Neural crest cell (in vitro differentiated cells): ENCODE measurements around the gene GSK3B. TPM values are rescaled to one million over a fixed set of nuclear protein-coding genes. Genes with fewer than 3 reads are reported as not detected.

ENCODE experiments used
- DNase-seq: peaks from one replicate; pipeline ENCODE4 v3.0.0; 2021; ENCODE audit warnings: low read depth, mixed read lengths, low spot score
- H3K27ac Mint-ChIP-seq: one replicate; pipeline ENCODE4 v1.8.0; 2021; ENCODE audit warnings: mild to moderate bottlenecking, mixed read lengths; ENCODE audit not compliant: unreplicated experiment
- H3K27me3 Mint-ChIP-seq: 2 replicates; pipeline ENCODE4 v1.8.0; 2021; ENCODE audit warnings: low read depth, mild to moderate bottlenecking, mixed read lengths
- H3K36me3 Mint-ChIP-seq: 2 replicates; pipeline ENCODE4 v1.8.0; 2021; ENCODE audit warnings: low read depth, mild to moderate bottlenecking, mixed read lengths
- H3K4me1 Mint-ChIP-seq: 2 replicates; pipeline ENCODE4 v1.8.0; 2021; ENCODE audit warnings: mixed read lengths
- H3K4me3 Mint-ChIP-seq: one replicate; pipeline ENCODE4 v1.8.0; 2021; ENCODE audit warnings: mild to moderate bottlenecking, mixed read lengths
- H3K9me3 Mint-ChIP-seq: 2 replicates; pipeline ENCODE4 v1.8.0; 2021; ENCODE audit warnings: mixed read lengths
- total RNA-seq: library from RNA; stranded (reverse); gene quantifications from 2 replicates; pipeline ENCODE4 v1.2.1, GENCODE V29; 2021
- TF ChIP-seq, protein P1 (sequence below): fragments of 200-600 bp; sonication (generic); conservative IDR thresholded peaks from 2 replicates; pipeline ENCODE4 v1.5.0; 2021; ENCODE audit warnings: antibody characterized with exemption, mild to moderate bottlenecking

The GSK3B gene
- total RNA-seq, 1 donor from 2014 or later, result 81.5 TPM

- DNase-seq, result no peak
- Mint-ChIP-seq H3K36me3 (no peaks in the 10 kb centered on the region), H3K4me1 (peaks cover 18% of the 10 kb centered on the region), H3K4me3 (no peak overlapping the region), H3K27me3 (peaks cover 4% of the 10 kb centered on the region), H3K9me3 (no peaks in the 10 kb centered on the region), H3K27ac (no peak overlapping the region)
- TF ChIP-seq, protein P1, sequence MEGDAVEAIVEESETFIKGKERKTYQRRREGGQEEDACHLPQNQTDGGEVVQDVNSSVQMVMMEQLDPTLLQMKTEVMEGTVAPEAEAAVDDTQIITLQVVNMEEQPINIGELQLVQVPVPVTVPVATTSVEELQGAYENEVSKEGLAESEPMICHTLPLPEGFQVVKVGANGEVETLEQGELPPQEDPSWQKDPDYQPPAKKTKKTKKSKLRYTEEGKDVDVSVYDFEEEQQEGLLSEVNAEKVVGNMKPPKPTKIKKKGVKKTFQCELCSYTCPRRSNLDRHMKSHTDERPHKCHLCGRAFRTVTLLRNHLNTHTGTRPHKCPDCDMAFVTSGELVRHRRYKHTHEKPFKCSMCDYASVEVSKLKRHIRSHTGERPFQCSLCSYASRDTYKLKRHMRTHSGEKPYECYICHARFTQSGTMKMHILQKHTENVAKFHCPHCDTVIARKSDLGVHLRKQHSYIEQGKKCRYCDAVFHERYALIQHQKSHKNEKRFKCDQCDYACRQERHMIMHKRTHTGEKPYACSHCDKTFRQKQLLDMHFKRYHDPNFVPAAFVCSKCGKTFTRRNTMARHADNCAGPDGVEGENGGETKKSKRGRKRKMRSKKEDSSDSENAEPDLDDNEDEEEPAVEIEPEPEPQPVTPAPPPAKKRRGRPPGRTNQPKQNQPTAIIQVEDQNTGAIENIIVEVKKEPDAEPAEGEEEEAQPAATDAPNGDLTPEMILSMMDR, result no peak
Observed at GRCh38 chr3:119794401-119794800, 299.8 kb downstream of the GSK3B start.

DNA sequence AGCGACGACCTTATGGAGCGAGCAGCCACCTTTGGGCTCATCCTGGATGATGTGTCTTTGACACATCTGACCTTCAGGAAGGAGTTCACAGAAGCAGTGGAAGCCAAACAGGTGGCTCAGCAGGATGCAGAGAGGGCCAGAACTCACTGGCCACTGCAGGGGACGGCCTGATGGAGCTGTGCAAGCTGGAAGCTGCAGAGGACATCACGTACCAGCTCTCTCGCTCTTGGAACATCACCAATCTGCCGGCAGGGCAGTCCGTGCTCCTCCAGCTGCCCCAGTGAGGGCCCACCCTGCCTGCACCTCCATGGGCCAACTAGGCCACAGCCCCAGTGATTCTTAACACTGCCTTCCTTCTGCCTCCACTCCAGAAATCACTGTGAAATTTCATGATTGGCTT, 302.0 kb downstream of the GSK3B start:
- no peaks in the 10 kb centered on the region for H3K9me3 Mint-ChIP-seq
- peaks cover 18% of the 10 kb centered on the region for H3K4me1 Mint-ChIP-seq
- TF ChIP-seq, protein P1, result no peak
- DNase-seq, result no peak
- no peaks in the 10 kb centered on the region for H3K36me3 Mint-ChIP-seq
- peaks cover 4% of the 10 kb centered on the region for H3K27me3 Mint-ChIP-seq
- H3K27ac Mint-ChIP-seq, result no peak overlapping the region
- no peak overlapping the region for H3K4me3 Mint-ChIP-seq

- TF ChIP-seq, protein P1, result no peak
- Mint-ChIP-seq H3K4me3 (no peak overlapping the region), H3K36me3 (no peaks in the 10 kb centered on the region), H3K9me3 (no peaks in the 10 kb centered on the region), H3K4me1 (peaks cover 6% of the 10 kb centered on the region), H3K27ac (no peak overlapping the region), H3K27me3 (no peaks in the 10 kb centered on the region)
- DNase-seq, result no peak
Observed at GRCh38 chr3:119790369-119790768, 303.9 kb downstream of the GSK3B start.

- H3K27ac Mint-ChIP-seq, result no peak overlapping the region
- TF ChIP-seq, protein P1, result no peak
- no peak overlapping the region for H3K4me3 Mint-ChIP-seq
- no peak for DNase-seq
- no peaks in the 10 kb centered on the region for H3K27me3 Mint-ChIP-seq
- H3K4me1 Mint-ChIP-seq, result no peaks in the 10 kb centered on the region
- no peaks in the 10 kb centered on the region for H3K9me3 Mint-ChIP-seq
- H3K36me3 Mint-ChIP-seq, result no peaks in the 10 kb centered on the region
Observed at GRCh38 chr3:119786409-119786808, 307.8 kb downstream of the GSK3B start.

- H3K4me1 Mint-ChIP-seq, result no peaks in the 10 kb centered on the region
- H3K9me3 Mint-ChIP-seq, result no peaks in the 10 kb centered on the region
Observed at GRCh38 chr3:119783883-119784282, 310.4 kb downstream of the GSK3B start.

More at GRCh38 chr3:119783883-119784282, 310.4 kb downstream of the GSK3B start:
- DNase-seq, result no peak
- Mint-ChIP-seq H3K27me3 (no peaks in the 10 kb centered on the region), H3K36me3 (no peaks in the 10 kb centered on the region), H3K27ac (no peak overlapping the region), H3K4me3 (no peak overlapping the region)
- TF ChIP-seq, protein P1, result no peak
